ENCODE results near the gene RPTOR. TPM values are rescaled to one million over a fixed set of nuclear protein-coding genes. Genes with fewer than 3 reads are reported as not detected.
"Not testable (repeated sequence)": the region's sequence is repeated elsewhere in the genome, so short reads cannot be mapped to it uniquely, and the experiment has no call there.

RPTOR gene
- total RNA-seq, 1 experiment from 2014 or later: 9.1 TPM

DNA sequence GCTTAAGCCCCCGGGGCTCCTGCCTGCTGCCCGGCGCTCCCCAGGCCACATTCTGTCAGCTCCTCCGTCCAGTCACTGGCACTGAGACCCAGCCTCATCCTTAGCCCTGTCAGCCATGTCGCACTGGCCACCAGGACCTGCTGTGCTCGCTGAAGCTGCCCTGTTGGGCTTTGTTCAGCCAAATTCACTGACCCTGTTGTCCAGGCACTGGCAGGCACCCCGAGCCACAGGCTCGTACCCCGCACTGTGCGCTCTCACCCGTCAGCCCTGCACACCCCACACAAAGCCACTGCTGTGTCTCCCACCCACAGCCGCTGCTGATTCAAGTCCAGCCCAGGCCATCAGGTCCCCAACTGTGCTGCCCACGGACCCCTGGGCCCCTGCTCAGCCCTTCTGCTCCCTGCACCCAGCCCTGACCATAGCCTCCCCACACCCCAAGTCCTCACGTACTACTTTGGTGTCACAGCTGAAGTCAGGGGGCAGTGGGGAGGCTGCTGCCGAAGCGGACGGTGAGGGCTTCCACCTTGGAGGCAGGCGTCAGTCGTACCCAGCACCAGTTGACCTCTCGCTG lies 315.5 kb downstream of the RPTOR start:
- no peak for DNase-seq (ENCODE audit: low read depth)

DNA sequence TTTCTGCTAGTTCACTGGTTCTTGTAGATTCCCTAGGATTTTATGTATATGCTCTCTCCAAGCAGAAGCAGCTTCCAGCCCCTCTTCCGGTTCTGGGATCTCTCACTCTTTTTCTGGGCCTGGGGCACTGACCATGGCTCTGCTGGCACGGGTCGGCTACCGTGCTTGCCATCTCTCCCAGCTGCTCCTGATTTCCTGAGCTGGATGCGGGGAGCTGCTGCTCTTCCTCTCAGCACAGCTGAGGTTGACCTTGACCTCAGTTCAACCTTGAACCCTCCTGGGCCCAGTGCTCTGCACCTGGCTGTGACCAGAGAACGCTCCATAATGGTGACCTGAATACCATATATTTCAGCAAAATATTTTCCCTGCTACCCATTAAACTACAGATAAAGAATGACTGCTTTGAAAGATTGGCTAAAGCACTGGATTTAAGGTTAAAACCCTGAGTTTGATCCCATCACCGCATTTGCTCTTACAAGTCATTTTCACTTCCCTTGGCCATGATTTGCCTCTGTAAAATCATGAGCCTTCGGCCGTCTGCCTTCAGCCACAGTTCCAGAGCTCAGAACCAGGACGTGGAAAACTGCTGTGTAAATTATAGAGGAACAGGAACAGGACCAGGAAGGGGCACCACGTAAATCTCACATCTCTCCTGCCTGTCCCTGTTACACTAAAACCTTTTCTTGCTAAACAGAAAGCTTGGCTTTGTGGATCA lies 316.2 kb downstream of the RPTOR start:
- no peak for DNase-seq (ENCODE audit: low read depth)

DNA sequence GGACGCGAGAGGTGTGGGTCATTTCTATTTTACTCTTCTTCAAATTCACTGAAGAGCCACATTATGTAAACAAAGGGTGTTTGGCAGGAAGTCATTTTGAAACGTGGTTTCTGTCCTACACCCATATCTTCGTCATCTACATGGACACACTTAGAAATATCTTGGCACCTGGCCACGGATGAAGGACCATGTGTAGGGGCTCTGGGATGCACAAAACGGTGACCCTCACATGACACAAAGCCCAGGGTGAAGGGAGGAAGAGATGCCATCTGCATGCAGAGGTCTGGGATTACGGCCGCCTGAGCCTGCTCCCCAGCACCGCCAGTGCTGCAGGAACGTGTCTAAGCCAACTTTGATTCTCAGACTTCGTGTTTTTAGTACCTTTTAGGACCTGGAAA lies 316.8 kb downstream of the RPTOR start:
- DNase-seq (ENCODE audit: low read depth): no peak

DNA sequence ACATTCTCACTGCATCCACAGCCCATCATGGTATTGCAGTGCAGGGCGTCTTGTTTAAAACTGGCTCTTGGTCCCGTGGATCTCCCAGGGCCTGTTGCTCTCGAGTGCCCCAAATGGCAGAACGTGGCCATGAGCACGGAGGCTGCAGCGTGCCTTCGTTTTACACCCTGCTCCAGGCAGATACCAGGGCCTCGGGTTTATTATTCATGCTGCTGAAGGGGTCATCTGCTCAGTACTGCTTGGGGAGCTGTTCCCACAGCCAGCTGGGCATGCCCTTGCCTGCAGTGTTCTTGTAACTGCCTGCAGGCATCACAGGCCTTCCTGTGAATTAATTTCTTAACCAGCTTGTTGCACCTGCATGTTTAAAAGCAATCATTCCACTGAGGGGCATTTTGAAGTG lies 317.3 kb downstream of the RPTOR start:
- DNase-seq (ENCODE audit: low read depth): peak; percentile 61

DNA sequence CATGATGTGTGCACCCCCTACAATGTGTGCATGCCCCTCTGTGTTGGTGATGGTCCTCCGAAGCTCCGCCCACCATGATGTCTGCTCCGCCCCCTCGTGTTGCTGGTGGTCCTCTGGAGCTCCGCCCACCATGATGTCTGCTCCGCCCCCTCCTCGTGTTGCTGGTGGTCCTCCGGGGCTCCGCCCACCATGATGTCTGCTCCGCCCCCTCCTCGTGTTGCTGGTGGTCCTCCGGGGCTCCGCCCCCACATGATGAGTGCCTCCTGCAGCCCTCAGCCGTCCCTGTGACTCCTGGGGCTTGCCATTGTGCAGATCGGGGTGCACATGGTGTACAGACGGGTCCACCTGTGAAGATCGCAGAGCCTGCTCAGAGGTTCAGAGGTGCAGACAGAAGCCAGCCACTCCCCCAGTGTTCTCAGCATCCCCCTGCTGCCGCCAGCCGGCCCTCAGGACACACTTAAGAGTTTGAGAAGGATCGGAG lies 317.9 kb downstream of the RPTOR start:
- no peak for DNase-seq (ENCODE audit: low read depth)

DNA sequence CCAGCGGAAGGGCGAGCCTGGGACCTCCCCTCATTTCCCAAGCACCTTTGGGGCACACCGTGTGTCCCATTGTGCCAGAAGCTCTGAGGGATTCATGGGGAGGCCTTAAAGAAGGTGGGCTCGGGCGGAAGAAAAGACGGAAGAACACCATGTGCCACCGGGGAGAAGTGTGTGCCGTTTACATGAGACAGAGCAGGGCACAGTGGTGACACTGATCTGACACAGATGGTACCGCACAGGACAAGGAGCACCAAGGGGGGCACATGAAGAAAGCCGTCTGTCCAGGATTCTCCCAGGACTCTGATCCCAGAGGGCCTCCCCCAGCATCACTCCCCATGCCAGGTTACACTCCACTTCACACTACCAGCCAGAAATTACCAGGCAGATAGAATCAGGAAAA lies 318.3 kb downstream of the RPTOR start:
- no peak for DNase-seq (ENCODE audit: low read depth)

DNA sequence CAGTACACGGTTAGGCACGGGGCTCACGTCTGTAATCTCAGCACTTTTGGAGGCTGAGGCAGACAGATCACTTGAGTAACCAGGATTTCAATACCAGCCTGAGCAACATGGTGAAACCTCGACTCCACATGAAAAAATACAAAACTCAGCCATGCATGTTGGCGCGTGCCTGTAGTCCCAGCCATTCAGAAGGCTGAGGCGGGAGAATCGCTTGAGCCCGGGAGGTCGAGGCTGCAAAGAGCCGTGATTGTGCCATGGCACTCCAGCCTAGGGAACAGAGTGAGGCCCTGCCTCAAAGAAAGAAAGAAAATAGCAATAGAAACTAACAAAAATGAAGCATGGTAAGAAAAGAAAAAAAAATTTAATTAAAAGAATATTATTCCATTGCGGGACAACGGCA lies 319.0 kb downstream of the RPTOR start:
- no peak for DNase-seq (ENCODE audit: low read depth)

DNA sequence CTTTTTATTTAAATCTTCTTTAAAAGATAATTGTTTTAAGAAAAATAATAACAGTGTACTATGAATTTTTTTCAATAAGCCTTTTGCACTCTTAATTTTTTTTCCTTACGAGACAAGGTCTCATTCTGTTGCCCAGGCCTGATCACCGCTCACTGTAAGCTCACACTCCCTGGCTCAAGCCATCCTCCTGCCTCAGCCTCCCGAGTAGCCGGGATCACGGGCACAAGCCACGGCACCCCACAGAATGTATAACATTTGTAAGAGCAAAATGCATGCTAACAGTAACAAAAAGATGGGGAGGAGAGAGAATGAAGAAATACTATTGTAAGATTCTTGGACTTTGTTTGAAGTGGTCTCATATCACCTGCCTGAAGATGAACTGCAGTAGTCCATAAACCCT lies 320.1 kb downstream of the RPTOR start:
- DNase-seq (ENCODE audit: low read depth): no peak

DNA sequence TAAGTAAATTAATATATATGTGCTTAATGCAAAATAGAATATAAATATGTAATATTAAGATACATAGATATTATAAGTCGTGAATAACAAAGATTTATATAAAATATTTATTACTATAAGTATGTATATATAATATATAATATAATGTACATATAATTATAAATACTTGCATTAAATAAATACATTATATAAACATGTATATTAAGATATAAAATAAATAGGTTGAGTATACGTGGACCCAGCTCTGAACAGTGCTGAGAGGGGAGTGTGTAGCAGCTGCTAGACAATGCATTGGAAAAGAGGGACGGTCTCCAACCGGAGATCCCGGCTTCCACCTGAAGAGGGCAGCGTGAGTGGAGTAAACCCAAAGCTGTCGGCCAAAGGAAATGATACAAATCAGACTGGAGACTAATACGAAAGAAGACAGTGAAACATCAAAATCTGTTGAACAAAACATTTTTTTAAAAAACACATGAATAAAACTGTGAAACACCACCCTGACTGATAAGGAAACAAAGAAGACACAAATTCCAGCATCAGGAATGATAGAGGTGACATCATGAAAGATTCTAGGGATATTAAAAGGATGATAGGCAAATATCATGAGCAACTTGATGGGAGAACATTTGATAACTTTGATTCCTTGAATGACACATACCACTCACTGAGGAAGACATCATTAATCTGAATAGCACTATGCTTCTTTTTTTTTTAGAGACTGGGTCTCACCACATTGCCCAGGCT lies 321.6 kb downstream of the RPTOR start:
- DNase-seq (ENCODE audit: low read depth): peak; percentile 71

DNA sequence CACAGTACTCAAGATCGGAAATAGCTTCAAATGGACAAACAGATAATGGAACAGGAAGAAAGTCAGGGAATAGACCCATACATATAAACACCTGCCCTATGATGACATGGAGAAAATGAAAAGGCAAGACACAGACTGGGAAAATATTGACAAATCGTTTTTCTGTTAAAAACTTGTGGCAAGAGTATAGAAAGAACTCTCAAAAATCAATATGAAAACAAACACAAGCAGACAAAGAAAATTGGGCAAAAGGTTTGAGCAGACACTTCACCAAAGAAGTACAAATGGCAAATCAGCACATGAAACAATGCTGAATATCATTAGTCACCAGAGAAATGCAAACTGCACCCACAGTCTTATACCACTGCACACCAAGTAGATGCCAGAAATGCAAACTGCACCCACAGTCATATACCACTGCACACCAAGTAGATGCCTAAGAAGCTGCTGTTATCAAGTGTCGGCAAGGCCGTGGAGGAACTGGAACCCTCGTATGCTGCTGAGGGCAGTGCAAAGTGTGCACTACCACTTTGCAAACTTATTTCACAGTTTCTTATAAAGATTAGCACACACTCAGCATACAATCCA lies 323.5 kb downstream of the RPTOR start:
- no peak for DNase-seq (ENCODE audit: low read depth)

DNA sequence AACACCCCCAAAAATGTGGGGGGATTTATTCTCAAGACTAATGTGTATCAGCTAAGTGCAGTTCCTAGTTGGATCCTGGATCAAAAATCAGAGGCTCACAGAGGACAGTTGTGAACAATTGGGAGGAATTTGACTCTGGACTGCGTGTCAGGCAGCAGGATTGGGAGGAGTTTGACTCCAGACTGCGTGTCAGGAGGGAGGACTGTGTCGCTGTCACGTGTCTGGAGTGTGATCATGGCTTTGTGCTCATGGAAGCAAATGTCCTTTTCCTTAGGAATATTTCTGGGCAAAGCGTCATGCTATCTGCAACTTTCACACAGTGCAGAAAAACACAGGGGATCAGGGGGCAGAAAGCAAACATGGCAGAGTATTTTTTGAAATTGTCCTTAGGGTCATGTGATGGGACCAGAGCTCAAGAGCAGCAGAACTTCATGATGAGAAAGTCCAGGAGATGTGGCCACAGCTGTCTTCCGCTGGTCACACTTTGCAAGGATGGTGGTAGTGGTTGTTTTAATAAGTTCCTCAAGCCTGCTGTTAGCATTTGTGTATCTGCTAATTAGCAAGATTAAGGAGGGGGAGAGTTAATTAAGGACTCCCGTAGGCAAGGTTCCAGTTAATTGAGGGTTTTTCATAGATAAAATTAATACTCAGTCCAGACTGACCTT lies 325.0 kb downstream of the RPTOR start:
- no peak for DNase-seq (ENCODE audit: low read depth)

DNA sequence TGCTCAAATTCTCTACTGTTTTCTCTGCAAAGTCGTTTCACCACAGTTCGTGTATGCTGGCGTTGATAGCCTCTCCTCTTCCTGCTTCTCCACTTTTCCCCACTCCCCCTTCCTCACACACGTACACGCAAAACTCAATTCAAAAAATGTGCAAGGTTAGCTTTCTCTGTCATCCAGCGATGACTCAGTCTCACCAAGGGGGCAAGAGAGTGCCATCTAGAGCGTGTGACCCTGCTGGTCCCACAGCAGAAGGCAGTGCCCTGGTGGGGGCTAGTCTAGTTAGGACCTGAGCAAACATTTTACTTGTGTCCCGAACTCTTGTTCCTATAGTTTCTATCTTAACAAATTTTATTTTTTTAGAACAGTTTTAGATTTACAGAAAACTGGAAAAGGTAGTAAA lies 325.8 kb downstream of the RPTOR start:
- DNase-seq (ENCODE audit: low read depth): no peak

DNA sequence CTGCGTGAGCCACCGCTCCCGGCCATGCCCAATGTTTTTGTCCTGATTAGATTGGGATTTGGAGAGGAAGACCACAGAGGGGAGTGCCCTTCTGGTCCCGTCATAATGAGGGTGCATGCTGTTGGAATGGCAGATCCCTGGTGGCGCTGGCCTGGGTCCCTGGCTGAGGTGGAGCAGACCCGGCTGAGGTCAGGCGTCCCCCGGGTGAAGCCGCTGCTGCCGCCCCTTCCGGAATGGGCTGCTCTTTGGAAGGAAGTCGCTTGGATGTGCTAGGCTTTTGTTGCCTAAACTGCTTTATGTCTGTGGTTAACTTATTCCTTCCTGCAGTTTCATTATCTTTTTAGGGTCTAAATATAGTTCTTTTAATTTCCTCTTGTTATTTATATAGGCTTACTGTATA lies 326.7 kb downstream of the RPTOR start:
- DNase-seq (ENCODE audit: low read depth): no peak

DNA sequence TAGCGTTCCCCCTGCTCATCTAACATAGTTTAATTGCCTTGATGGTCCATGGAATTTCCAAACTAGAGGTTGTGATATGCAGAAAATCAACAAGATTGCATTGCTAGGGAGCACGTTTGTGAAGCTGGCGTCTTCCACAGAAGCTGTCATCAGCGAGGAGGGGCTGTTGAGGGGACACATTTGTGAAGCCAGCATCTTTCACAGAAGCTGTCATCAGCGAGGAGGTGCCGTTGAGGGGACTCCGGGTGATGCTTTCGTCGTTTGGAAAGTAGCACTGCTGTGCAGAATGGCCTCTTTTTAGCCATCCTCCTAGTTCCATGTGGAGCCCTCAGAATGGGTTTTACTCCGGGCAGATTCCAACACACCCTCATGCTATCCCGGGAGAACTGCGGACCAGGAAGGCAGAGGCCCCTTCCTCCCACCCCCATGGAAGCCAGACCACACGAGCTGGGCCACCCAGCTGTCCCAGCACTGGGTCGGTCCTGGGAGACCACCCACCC lies 327.4 kb downstream of the RPTOR start:
- DNase-seq (ENCODE audit: low read depth): no peak

DNA sequence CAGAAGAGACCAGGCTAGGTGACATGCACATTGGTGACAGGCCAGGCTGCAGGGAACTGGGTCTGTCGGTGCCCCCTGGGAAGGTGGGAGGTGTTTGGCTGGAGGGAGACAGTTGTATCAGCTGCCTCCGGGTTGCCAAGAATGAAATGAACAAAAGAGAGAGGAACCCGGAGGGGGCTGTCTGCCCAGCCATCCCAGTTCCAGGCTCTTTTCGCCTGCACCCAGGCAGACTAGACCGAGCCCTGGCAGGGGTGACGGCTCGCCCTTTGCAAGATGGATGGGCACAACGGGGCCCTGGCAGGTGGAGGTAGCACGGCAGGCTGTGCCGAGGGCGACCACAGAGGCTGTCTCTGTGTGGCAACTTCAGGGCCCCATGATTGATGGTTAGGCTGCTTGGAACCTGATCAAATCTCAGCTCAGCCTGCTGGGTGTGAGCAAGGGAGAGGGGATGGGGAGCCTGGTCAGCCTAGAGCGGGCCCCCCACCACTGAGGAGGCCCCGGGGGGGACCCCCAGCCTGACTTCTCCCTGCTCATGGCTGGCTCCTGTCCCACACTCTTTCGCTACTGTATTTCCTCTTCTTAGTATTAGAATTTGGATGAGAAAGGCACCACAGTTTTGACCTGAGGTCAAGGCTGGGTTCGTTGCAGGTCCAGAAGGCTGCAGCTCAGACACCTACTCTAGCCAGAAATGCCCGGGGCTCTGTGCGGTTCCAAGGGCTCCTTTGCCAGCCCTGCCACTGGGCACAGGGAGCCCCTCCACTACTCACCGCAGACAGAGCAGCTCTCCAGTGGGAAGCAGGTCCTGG lies 328.1 kb downstream of the RPTOR start:
- DNase-seq (ENCODE audit: low read depth): no peak

DNA sequence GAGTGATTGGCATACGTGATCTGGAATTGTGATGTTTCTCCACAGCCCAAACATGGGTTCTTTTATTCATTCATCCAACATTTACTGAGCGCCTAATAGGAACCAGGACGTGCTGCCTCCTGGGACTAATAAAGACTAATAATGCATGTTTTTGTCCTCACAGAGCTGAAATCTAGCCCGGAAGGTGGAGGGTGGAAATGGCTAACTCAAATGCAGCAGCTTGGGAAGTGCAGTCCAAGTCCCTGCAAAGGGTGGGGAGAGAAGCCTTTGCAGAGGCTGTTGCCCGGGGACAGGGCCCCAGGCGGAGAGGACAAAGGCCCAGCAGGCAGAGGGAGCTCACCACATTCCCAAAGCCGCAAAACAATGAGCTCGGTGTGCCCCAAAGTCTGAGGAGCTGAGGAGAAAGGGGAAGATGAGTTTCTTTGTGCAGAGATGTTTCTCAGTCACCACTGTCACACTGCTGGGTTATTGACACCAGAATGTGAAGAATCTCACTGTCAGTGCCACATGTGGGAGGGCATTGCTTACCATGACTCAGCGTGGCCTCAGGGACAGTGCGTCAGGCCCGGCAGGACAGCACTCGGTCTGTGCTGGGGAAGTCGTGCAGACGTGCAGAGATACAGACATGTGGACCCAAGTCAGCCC lies 328.8 kb downstream of the RPTOR start:
- peak; percentile 50 for DNase-seq (ENCODE audit: low read depth)

DNA sequence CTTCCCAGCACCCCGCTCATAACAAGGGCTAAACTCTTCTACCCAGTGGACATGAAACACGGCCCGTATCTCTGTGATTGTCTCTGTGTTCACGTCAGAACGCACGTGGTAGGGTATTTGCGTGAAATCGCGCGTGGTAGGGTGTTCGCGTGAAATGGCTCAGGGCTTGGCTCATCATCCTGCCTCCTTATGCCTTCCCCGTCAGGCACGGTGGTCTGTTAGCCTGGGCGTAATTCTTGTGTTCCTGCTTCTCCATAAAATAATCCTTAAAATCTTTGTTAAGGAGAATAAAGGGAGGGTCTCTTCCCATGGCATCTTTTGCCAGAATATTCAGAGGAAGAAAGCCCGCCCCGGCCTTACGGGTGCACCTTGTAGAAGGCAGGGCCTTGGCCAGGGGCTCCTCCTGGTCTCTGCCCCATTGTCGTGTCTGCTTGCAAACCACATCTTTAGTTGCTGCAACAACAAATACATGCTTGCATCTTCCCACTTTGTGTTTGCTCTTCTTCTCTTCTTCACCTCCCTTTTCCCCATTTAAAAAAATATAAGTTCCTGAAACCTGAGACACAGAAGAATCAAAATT lies 330.3 kb downstream of the RPTOR start:
- DNase-seq (ENCODE audit: low read depth): no peak

DNA sequence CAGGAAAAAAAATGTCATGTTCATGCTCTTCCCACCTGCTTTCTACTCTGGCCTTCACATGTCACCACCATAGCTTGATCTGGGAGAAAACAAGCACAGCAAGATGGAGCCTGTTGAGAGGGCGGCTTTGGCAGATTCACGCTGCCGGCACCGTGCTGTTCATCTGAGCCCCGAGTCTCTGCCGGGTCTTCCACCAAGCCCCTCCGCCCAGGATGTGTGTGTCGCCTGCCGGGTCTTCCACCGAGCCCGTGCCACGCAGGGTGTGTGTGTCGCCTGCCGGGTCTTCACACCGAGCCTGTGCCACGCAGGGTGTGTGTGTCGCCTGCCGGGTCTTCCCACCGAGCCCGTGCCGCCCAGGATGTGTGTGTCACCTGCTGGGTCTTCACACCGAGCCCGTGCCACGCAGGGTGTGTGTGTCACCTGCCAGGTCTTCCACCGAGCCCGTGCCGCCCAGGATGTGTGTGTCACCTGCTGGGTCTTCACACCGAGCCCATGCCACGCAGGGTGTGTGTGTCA lies 330.9 kb downstream of the RPTOR start:
- not testable (repeated sequence) for DNase-seq (ENCODE audit: low read depth)

DNA sequence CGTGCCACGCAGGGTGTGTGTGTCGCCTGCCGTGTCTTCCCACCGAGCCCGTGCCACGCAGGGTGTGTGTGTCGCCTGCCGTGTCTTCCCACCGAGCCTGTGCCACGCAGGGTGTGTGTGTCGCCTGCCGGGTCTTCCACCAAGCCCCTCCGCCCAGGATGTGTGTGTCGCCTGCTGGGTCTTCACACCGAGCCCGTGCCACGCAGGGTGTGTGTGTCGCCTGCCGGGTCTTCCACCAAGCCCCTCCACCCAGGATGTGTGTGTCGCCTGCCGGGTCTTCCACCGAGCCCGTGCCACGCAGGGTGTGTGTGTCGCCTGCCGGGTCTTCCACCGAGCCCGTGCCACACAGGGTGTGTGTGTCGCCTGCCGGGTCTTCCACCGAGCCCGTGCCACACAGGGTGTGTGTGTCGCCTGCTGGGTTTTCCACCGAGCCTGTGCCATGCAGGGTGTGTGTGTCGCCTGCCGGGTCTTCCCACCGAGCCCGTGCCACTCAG lies 331.9 kb downstream of the RPTOR start:
- DNase-seq (ENCODE audit: low read depth): not testable (repeated sequence)

All from Daoy (cell line).